Measurements from ENCODE around the gene STAB1.

- TF ChIP-seq CTCF (IDR thresholded peaks at IDR 0.05; ENCODE audit: low read depth, low read length, poor library complexity, severe bottlenecking) (no peak), EZH2phosphoT487 (IDR thresholded peaks at IDR 0.05; ENCODE audit: borderline replicate concordance, low read length) (no peak)
Observed at GRCh38 chr3:52572221-52572620, 77.1 kb downstream of the STAB1 start.
